VCaP (cell line): ENCODE measurements around the gene GRIK3.

ENCODE experiments used
- H3K27ac ChIP-seq: fragments of 450-650 bp; 2 replicates; pipeline ENCODE4 v1.5.1; 2017
- CTCF ChIP-seq: fragments of 450-650 bp; conservative IDR thresholded peaks from 2 replicates; pipeline ENCODE4 v1.5.1; 2017; ENCODE audit warnings: mild to moderate bottlenecking, moderate library complexity

GRIK3 gene

GRCh38 chr1:36805979-36806640 lies 228.2 kb downstream of the GRIK3 start:
- H3K27ac ChIP-seq: no peak overlapping the region
- TF ChIP-seq CTCF: no peak

- no peak for TF ChIP-seq CTCF
- no peak overlapping the region for H3K27ac ChIP-seq
These were observed 229.5 kb downstream of the GRIK3 start for GRCh38 chr1:36804669-36805314.

- no peak overlapping the region for H3K27ac ChIP-seq
- no peak for TF ChIP-seq CTCF
These were observed 230.3 kb downstream of the GRIK3 start for GRCh38 chr1:36803868-36804570.

- H3K27ac ChIP-seq: no peak overlapping the region
- TF ChIP-seq CTCF: no peak
These were observed 232.3 kb downstream of the GRIK3 start for GRCh38 chr1:36802018-36802417.

- TF ChIP-seq CTCF: no peak
- no peak overlapping the region for H3K27ac ChIP-seq
These were observed 236.6 kb downstream of the GRIK3 start for GRCh38 chr1:36797761-36798160.

- H3K27ac ChIP-seq: no peak overlapping the region
- TF ChIP-seq CTCF: no peak
These were observed 237.6 kb downstream of the GRIK3 start for GRCh38 chr1:36796733-36797132.

- H3K27ac ChIP-seq: no peak overlapping the region
- no peak for TF ChIP-seq CTCF
These were observed 238.2 kb downstream of the GRIK3 start for GRCh38 chr1:36796106-36796590.
